HG03442 (cell line): ENCODE results near the gene SLC26A6.

Experiments used
- ATAC-seq: cut with Tn5 transposase; IDR thresholded peaks from one replicate; pipeline ENCODE4 v1.9.1; 2021; ENCODE audit warnings: mild to moderate bottlenecking, moderate library complexity; ENCODE audit not compliant: unreplicated experiment

The SLC26A6 gene

DNA sequence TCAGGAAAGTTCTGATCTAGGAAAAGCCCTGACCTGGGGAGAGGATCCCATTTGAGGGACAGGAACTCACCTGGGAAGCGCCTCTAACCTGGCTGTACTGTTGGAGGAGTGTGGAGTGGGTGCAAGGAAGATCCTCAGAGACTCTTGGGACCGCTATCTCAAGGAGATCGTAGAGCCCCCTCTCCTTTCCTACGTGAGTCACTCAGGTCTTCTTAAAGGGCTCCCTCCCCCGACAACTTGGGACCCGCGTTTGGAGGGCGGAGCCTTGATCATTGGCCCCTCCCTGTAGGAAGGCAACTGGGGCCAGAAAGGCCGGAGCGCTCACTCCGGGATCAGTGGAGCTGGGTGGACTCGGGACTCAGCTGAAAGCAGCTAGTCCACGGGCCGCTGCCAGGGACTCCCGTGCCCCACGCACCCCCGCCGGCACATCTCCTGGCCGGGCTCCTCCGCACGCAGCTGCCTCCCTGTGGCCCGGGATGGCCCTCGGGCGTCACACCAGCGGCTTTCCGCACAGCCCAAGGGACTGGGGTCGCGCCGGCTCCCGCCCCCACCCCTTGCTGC, 520 bp downstream of the SLC26A6 start:
- peak; percentile 15 for ATAC-seq

DNA sequence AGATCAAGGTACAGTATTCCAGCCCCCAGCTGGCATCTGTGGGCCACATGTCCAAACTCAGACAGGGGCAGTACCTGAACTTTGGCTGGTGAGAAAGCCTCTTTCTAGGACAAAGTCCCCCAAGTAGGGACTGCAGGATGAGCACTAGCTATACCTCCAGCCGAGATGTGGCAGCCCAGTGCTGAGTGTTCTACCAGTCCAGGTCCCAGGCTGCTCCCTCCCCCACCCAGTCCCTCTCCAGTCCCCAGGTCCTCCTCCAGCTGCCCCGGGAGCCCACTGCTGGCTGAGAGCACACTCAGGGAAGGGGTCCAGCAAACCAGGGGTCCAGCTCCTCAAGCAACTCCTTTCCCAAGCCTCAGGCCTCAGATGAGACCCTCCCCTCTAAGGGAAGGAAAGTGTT, 1.5 kb downstream of the SLC26A6 start:
- no peak for ATAC-seq

DNA sequence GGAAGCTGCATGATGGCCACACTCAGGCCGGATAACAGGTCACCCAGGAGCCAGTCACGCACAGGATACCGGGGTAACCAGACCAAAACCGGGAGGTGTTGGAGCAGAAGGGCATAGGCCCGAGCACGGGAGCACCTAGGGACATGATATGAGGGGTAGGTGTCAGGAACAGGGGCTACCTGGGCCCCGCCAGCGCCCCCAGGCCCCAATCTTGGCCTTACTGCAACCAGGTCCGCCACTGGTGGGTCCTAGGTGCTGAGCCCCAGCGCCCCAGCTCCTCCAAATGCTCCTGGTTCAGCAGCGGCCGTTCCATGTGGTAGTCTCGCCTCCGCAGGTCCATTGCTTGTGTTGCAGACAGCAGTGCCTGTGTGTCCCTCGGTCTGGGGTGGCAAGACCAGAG, 2.0 kb downstream of the SLC26A6 start:
- no peak for ATAC-seq

DNA sequence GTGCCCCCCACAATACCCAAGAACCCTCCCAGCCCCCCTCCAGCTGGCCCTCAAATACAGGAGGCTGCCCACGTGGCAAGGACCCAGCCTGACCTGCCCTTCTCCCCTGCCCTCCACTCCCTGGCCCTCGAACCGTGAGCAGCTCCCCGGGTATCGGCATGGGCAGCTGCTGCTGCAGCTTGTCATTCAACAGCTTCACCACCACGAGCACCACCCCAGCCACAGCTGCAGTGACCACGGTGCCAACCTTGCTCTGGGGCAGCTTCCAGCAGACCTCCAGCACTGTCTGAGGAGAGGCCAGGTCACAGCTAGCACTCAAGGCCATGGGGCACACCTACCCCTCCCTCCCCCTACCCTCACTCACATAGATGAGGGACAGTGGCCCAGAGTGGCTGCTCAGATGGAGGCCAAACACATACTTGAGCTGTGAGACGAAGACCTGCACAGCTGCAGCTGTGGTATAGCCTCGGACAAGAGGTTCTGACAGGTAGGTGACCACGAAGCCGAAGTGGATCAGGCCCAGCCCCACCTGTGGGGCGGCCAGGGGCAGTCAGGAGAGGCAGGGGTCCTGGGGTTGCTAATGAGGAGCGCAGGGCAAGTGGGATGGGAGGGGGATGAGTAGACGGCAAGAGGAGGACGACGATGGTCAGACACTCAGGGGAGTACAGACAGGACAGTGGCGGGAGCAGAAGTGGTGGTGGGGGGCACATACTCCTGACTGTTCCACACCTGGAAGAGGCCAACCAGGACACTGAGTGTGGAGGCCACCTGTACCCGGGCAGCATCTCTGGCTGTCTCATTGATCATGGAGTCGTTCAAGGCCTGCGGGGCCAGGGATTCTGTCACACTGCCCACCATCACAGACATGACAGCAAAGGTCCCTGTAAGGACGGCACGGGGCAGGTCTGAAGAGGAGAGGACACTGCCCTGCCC, 3.5 kb downstream of the SLC26A6 start:
- no peak for ATAC-seq

DNA sequence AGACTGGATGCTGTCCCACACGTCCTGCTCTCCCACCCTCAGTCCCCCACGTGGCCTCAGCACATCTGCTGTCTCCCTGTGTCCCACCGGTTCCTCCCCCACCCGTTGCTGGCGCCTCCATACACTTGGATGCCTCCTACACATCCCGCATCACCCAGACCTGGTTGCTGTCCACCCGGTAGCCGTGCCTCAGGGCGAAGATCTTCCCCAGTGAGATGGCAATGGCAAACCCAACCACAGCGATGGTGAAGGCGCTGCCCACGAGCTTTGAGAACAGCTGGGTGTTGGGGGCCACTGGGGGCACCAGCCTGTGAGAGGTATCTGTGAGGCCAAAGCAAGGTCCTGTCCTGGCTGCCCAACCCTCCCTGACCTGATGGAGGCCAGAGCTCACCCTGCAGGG, 4.4 kb downstream of the SLC26A6 start:
- ATAC-seq, result no peak

DNA sequence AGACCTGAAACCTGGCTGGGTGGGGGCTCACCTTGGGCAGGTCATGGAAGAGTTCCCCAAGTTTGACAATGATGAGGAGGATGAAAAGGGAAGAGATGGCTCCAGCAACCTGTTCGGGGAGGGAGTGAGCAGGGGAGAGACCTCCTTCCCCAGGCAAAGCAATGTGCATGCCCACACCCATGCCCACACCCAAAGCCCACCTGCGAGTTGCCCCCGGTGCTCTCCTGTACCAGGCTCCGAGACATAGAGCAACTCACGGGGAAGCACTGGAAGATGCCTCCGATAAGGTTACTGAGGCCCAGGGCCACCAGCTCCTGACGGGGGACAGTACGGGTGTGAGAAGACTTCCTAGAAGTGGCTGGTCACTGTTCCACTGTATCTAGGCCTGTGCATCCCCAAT, 4.9 kb downstream of the SLC26A6 start:
- no peak for ATAC-seq

DNA sequence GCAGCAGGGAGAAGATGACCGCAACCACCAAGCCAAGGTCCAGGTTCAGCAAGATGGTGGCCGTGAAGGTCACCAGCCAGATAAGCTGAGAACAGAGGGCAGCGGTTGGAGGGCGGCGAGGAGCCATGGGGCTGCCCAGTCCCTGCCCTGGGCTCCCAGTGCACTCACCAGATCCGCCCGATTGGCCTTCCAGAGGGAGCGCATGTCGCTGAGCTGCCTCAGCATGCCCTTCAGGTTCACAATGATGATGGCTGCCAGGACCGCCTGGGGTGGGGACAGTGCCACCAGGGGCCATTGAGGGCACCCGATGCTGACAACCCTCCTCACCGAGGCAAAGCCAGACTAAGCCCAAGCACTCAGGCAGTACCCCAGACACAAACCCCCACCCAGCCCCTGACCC, 5.4 kb downstream of the SLC26A6 start:
- ATAC-seq, result no peak

DNA sequence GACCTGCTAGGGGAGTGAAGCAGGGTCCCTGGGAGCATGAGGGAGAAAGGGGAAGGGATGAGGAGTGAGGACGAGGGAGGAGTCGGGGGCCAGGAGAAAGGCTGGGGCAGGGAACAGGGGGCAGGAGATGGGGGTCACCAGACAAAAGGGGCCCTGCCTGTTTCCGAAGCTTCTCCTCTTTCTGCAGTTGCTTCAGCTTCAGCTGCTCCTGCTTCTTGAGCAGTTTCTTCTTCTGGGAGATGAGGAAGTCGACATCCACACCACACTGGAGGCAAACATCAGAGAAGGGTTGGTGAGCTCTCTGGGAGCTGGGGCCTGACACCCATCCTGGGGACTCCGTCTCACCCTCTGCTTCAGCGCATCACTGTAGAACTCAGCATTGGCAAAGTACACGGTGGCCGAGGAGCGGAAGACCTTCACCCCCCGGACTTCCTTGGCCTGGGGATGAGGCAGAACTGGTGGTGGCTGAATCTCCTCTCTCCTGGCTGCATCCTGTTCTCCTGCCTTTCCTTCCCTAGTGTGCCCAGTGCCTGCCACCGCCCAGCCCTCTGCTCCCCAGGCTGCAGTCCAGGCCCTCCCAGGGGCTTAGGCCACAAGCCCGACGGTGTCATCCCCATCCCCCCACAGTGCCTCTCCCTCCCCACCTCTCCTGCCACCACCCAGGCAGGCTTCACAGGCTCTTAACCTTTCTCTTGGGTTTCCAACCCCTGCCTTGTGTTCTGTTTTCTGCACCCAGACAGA, 6.8 kb downstream of the SLC26A6 start:
- no peak for ATAC-seq

DNA sequence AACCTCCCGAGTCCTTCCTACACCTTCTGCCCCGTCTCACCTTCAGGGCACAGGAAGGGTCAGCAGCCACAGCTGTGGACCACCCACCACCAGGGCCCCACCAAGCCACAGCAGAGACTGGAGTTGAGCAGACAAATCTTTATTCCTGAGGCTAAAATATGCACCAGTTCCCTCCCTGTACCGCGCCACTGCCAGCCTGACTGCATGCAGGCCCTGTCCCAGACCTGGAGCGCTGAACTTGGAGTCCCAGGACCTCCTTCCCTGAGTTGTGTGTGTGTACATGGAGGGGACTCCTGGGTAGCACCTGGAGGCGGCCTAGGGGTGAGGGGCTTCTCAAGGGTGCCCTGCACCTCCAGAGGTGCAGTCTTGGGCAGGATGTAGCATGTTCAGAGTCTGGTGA, 9.7 kb downstream of the SLC26A6 start:
- no peak for ATAC-seq

DNA sequence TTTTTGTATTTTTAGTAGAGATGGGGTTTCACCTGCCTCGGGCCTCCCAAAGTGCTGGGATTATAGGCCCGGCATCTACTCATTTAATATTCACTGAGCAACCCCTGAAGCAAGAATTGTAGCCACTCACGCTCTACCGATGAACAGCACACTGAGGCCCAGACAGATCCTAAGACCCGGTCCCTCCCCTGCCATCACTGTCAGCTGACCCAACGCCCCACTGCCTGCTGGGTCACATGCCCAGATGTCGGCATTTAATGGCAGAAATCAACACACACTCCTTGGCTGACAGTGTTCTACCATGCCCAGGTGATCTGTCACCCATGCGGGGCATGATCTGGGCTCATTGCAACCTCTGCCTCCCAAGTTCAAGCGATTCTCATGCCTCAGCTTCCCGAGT, 10.5 kb downstream of the SLC26A6 start:
- no peak for ATAC-seq

DNA sequence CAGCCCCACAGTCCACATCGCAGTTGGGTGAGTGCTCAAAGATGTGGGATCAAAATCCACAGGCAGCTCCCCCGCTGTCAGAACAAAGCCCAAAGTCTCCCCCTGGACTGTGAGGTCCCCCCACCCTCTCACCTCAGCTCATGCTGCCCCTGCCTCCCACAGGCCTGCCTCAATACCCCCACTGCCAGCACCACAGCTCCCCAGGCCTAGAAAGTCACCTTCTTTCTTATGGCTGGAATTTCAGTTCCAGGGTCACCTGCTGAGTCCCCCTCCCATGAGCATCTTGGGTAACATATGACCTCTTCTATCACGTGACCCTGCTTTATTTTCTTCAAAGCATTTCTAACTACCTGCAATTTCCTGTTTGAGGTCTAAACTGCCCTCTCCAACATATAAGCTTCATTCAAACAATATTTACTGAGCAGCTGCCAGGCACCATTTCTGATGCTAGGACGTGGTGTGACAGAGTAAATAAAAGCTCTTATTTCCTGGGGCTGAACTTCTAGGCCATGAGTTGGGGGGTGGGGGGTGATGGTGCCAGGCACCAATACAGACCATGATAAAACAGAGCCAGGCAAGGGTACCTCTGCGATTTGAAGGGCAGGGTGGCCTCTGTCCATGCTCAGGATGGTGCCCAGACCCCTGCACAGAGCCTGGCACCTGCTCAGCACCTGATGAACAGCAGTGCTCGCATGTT, 11.3 kb downstream of the SLC26A6 start:
- ATAC-seq, result no peak

DNA sequence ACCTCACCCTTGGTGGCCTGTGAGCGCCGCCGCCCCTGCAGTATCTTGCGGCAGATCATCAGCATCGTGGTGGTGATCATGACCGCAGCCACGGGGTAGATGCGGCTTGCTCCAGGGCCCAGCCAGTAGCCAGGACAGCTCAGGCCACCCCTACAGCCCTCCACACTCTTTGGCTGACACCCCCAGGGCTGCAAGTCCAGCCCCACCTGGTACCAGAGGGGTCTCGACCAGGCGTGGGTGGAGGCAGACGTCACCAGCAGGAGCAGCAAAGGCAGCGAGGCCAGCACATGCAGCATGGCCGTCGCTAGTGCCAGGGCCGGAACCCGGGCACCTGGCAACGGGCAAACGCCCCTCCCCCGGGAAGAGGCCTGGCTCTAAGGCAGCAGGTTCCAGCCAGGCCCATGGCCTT, 13.8 kb downstream of the SLC26A6 start, which contains the start of gene TMEM89:
TSS of gene TMEM89 (minus strand) at position 309 of the 409 bp plus-strand sequence. CDS start at position 296, 13 bp downstream.
- ATAC-seq, result no peak

DNA sequence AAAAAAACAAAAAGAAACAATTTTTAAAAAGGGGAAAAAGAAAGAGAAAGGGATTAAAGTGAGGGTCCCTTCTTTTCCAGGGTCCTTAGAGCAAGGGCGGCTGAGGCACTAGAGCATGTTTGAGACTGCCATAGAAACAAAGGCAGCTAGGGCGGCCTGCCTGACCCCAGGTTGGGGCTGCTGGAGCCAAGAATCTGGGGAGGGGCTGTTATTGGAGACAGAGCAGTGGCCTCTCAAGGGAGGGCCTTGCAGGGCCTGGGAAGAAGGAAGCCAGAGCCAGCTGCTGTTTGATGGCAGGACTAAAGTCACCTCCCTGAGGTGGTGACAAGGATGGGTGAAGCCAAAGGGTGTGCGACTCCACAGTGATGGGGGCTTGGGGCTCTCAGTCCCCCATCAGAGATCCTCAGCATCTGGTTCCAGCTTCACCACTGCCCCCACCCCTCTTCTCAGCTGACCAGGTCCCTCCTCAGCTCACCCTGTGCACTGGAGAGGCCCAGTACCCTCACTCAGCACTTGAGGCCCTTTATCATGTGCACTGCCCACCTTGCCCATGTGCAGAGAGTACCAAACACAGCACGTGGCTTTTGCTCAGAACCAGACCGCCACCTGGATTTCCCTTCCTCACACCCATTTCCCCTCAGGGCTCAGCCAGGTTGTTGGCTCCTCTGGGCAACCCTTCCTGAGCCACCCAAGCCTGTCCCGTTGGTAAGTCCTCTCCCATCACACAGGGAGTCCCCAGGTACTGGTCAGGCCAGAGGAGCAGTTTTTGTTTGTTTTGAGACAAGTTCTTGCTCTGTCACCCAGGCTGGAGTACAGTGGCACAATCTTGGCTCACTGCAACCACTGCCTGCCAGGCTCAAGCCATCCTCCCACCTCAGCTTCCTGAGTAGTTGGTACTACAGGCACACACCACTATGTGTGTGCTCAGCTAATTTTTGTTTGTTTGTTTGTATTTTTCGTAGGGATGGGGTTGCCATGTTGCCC, 15.4 kb downstream of the SLC26A6 start:
- no peak for ATAC-seq

DNA sequence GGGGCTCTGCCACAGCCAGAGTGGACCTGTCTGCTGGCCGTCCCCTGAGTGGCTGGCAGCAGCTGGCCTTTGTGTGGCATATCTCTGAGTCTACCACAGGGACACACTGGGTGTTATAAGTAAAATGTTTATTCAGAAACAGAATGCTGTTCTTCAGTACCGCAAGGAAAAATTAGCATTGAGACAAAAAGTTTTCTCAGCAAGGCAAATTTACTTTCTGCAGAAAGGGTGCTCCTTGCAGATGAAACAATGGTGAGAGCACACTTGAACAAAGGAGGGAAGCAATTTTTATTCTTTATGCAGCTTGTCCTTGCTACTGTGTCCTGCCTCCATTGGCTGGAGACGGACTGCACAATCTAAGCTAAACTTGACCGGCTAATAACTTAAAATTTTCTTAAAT, 17.7 kb downstream of the SLC26A6 start:
- ATAC-seq, result no peak

DNA sequence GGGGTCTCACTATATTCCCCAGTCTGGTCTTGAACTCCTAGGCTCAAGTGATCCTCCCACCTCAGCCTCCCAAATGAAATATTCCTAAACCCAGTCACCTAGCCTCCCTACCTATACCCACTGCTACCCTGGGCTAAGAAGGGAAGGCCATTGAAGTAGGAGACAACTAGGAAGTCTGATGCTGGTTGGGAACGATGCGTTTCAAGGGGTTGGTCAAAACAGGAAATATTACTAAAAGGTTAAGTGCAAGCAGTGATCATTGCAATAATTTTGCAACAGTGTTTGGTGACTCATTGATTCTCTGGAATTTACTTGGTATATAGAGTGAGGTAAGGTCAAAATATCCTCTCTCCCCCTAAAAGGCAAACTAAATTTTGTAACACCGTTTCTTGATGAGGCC, 21.2 kb downstream of the SLC26A6 start:
- no peak for ATAC-seq

DNA sequence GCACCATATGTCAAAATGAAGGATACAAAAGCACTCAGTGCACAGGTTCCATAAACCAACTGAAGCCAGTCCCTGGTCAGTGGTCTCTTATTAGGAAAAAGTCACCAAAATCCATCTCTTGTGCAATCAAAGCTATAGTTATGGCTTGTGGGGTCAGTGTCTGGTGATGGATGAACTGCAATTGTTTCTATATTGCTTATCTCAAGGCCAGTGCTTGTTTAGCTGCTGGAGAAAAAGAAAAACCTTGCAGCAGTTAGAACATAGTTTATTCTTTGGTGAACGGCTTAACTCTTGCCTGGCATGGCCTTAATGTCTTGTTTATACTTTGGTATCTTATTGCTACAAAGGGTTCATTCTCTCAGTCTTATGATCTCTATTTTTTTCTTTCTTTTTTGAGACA, 23.0 kb downstream of the SLC26A6 start:
- ATAC-seq, result no peak

DNA sequence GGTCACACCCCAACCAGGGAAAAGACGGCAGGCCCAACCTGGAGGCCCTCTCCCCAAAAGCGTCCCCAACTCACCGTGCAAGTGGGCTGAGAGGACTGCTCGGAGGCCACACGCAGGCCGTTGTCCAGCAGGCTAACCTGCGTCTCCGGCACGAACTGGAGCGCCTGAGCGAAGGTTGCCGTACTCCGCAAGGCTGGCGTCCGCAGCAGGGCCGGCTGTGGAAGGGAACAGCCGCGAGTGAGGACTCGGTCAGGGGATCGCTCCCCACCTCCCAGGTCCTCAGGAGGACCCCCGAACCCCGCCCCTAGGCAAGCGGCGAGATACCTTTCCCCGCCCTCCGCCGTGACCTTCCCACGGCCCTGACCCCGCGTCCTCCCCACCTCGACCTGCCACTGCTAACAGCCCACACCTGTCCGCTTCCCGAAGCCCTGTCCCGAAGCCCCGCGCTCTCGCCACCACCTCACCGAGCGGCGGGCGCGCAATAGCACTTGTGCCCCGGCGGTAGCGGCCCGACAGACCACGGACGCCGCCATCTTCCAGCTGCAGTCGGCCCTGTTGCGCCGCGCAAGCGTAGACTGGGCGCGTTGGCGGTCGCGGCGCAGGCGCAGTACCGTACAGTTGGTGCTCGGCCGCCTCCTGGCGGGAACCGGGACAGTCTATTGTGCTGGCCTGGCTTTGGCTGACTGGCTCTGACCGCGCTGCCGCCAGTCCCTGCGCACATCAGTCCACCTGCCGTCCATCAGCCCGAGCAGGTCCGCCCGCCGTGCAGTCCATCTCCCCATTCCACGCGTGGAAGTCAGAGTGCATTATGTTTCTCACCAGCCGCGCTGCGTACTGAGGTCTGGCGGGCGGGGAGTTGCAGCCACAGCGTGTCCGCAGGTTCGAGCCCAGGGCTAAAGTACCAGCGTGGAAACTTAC, 25.9 kb downstream of the SLC26A6 start, which contains the start of gene UQCRC1:
TSS of gene UQCRC1 (minus strand) at position 559 of the 918 bp plus-strand sequence. CDS start at position 533, 26 bp downstream.
- peak; percentile 94 for ATAC-seq

DNA sequence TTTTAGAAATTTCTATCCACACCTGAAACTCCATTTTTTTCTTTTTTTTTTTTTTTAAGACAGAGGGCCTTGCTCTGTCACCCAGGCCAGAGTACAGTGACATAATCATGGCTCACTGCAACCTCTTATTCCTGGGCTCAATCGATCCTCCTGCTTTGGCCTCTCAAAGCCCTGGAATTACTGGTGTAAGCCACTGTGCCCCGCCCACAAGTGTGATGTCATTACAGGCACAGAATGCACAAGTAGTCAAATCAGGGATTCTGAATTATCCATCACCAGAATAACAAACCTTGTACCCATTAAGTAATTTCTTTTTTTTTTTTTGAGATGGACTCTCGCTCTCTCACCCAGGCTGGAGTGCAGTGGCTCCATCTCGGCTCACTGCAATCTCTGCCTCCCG, 27.7 kb downstream of the SLC26A6 start:
- no peak for ATAC-seq

DNA sequence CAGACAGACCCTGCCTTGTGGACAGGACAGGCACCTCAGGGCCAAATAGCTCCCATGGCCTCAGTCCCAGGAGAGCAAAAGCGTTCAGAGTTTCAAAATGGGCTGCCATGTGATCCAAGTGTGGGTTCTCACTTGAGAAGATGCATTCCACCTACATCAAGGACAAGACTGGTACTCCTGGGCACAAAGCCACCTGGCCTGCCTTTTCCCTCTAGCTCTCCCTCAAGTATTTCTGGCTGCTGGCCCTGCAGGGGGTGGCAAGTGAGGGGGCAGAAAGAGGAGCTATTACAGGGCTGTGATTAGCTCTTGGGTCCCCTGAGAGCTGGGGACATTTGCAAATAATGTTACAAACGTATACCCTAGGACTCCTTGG, 33.7 kb downstream of the SLC26A6 start:
- no peak for ATAC-seq
